ENCODE measurements around the gene NET1.
"Not testable (repeated sequence)": the region's sequence is repeated elsewhere in the genome, so short reads cannot be mapped to it uniquely, and the experiment has no call there.

Gene NET1

GRCh38 chr10:5475974-5476807 lies 63.8 kb downstream of the NET1 start:
- Histone ChIP-seq H3K4me1 (ENCODE audit: control insufficient read depth, insufficient read depth, low read length) (peaks cover 31% of the 10 kb centered on the region), H3K27ac (ENCODE audit: low read depth, low read length) (0 out of 2 replicates have a peak overlapping the region, but pooled peaks have one; percentile 14)
- not testable (repeated sequence) for H3K36me3 ChIP-seq (ENCODE audit: control insufficient read depth, insufficient read depth, low read length); H3K9ac ChIP-seq (ENCODE audit: low read length); H3K4me3 ChIP-seq (ENCODE audit: low read depth, low read length); H3K27me3 ChIP-seq (ENCODE audit: control insufficient read depth, insufficient read depth, low read length); H3K9me3 ChIP-seq (ENCODE audit: control insufficient read depth, insufficient read depth, low read depth, low read length)

DNA sequence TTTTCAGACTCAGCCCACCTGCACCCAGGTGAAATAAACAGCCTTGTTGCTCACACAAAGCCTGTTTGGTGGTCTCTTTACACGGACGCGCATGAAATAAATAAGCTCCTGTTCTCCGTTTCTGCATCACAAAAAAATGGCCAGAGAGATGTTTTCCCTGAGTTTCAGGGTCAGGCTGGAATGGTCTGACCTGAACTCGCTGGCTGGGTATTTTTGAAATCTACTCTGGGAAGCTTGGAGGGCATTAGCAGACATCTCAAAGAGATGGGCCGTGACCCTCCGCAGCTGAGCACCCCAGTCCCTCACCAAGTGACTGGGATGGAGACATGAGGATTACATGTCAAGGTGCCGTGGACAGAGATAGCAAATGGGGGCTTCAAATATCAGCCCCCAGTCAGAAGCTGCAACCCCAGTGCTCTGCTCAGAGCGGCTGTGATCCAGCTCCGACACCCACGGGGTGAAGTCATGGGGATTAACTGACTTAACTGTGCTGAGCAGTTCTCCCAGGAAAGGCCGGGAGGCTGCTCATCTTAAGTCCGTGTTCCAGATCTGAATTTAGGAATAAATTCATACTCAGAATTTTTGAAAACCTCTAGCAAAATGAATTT lies 64.7 kb downstream of the NET1 start:
- 0 out of 2 replicates have a peak overlapping the region, but pooled peaks have one; percentile 23 for H3K4me3 ChIP-seq (ENCODE audit: low read depth, low read length)
- H3K4me1 ChIP-seq (ENCODE audit: control insufficient read depth, insufficient read depth, low read length): peaks cover 31% of the 10 kb centered on the region
- H3K36me3 ChIP-seq (ENCODE audit: control insufficient read depth, insufficient read depth, low read length): no peaks in the 10 kb centered on the region
- no peaks in the 10 kb centered on the region for H3K27me3 ChIP-seq (ENCODE audit: control insufficient read depth, insufficient read depth, low read length)
- H3K9me3 ChIP-seq (ENCODE audit: control insufficient read depth, insufficient read depth, low read depth, low read length): peaks cover 3% of the 10 kb centered on the region; the same call in 1 of the 2 replicates
- peak overlapping the region; percentile 69 for H3K9ac ChIP-seq (ENCODE audit: low read length)
- H3K27ac ChIP-seq (ENCODE audit: low read depth, low read length): peak overlapping the region; percentile 90

GRCh38 chr10:5477948-5478693 lies 65.8 kb downstream of the NET1 start:
- no peaks in the 10 kb centered on the region for H3K36me3 ChIP-seq (ENCODE audit: control insufficient read depth, insufficient read depth, low read length)
- H3K9ac ChIP-seq (ENCODE audit: low read length): no peak overlapping the region
- H3K4me3 ChIP-seq (ENCODE audit: low read depth, low read length): no peak overlapping the region
- H3K4me1 ChIP-seq (ENCODE audit: control insufficient read depth, insufficient read depth, low read length): peaks cover 31% of the 10 kb centered on the region
- no peaks in the 10 kb centered on the region for H3K27me3 ChIP-seq (ENCODE audit: control insufficient read depth, insufficient read depth, low read length)
- no peaks in the 10 kb centered on the region for H3K9me3 ChIP-seq (ENCODE audit: control insufficient read depth, insufficient read depth, low read depth, low read length)
- H3K27ac ChIP-seq (ENCODE audit: low read depth, low read length): peak overlapping the region; percentile 28; the same call in 1 of the 2 replicates

DNA sequence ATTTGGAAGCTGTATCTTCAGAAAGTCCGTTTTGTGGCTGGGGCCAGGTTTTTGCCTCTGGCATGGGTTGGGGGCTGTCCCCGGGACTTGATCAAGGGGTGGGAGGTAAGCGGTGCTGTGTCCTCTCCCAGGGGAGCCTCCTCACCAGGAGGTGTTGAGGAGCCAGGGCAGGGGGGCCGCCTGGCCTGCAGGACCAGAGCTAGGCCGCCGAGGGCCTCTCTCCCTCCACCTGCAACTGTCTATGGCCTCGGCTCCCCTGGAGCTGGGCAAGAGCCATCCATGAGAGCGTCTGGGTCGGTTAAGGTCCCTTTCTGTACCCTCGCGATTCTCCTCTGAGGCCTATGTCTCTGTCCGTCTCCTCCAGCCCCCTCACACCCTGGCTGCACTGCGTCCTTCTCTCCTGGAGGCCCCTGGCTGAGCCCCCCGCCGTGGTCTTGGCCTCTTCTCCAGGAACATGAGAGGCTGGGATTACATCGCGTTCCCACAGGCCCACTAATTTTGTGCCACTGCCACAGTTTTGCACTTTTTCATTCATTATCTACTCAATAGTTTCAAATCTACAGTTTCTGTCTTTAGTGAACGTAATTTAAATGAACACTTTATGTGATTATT lies 66.4 kb downstream of the NET1 start:
- no peak overlapping the region for H3K9ac ChIP-seq (ENCODE audit: low read length)
- H3K4me3 ChIP-seq (ENCODE audit: low read depth, low read length): no peak overlapping the region
- H3K36me3 ChIP-seq (ENCODE audit: control insufficient read depth, insufficient read depth, low read length): no peaks in the 10 kb centered on the region
- peaks cover 31% of the 10 kb centered on the region for H3K4me1 ChIP-seq (ENCODE audit: control insufficient read depth, insufficient read depth, low read length)
- H3K27me3 ChIP-seq (ENCODE audit: control insufficient read depth, insufficient read depth, low read length): no peaks in the 10 kb centered on the region
- no peak overlapping the region for H3K27ac ChIP-seq (ENCODE audit: low read depth, low read length)
- no peaks in the 10 kb centered on the region for H3K9me3 ChIP-seq (ENCODE audit: control insufficient read depth, insufficient read depth, low read depth, low read length)

DNA sequence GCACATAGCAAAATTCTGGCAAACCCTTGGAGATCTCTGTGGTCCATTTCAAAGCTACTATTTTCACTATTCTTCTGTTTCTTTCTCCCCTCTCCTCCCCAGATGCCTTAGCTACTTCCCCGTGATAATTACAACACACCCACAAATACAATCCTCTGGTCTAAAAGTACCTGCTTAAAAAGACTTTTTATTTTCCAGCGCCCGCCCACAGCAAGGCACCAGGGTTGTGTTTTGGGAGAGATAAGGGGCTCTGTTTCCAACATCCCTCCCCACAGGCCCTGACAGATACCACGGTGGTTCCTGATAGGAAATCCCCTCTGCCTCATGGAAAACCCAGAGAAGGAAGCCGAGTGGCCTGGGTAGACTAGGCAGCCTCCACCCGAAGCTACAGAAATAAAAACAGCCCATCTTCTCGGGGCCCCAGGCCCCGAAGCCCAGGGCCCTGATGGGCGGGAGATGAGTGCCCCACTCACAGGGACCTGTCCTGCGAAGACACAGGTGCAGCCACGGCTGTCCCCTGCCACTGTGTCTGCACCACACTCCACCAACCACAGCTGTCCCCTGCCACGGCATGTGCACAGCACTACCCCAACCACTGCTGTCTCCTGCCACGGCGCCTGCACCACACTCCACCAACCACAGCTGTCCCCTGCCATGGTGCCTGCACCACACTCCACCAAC lies 67.3 kb downstream of the NET1 start:
- Histone ChIP-seq H3K9me3 (ENCODE audit: control insufficient read depth, insufficient read depth, low read depth, low read length) (no peaks in the 10 kb centered on the region), H3K4me1 (ENCODE audit: control insufficient read depth, insufficient read depth, low read length) (peaks cover 31% of the 10 kb centered on the region), H3K9ac (ENCODE audit: low read length) (no peak overlapping the region), H3K4me3 (ENCODE audit: low read depth, low read length) (no peak overlapping the region), H3K27me3 (ENCODE audit: control insufficient read depth, insufficient read depth, low read length) (no peaks in the 10 kb centered on the region), H3K27ac (ENCODE audit: low read depth, low read length) (no peak overlapping the region), H3K36me3 (ENCODE audit: control insufficient read depth, insufficient read depth, low read length) (no peaks in the 10 kb centered on the region)

GRCh38 chr10:5480162-5480941 lies 68.0 kb downstream of the NET1 start:
- no peak overlapping the region for H3K4me3 ChIP-seq (ENCODE audit: low read depth, low read length)
- H3K9me3 ChIP-seq (ENCODE audit: control insufficient read depth, insufficient read depth, low read depth, low read length): no peaks in the 10 kb centered on the region
- no peaks in the 10 kb centered on the region for H3K27me3 ChIP-seq (ENCODE audit: control insufficient read depth, insufficient read depth, low read length)
- H3K36me3 ChIP-seq (ENCODE audit: control insufficient read depth, insufficient read depth, low read length): no peaks in the 10 kb centered on the region
- peaks cover 31% of the 10 kb centered on the region for H3K4me1 ChIP-seq (ENCODE audit: control insufficient read depth, insufficient read depth, low read length)
- H3K27ac ChIP-seq (ENCODE audit: low read depth, low read length): no peak overlapping the region
- H3K9ac ChIP-seq (ENCODE audit: low read length): no peak overlapping the region

DNA sequence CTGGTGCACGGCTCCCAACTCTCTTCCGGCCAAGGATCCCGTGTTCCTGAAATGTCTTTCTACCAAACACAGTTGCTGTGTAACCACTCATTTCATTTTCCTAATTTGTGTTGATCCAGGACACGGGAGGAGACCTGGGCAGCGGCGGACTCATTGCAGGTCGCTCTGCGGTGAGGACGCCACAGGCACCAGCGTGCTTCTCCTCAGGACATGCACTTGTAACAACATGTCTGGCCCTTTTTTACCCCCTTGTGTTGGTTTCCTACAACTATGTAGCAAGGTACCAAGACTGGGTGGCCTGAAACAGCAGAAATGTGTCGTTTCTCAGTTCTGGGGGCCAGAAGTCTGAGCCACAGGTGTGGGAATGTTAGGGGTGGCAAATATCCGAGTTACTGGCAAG lies 68.8 kb downstream of the NET1 start:
- peaks cover 33% of the 10 kb centered on the region for H3K4me1 ChIP-seq (ENCODE audit: control insufficient read depth, insufficient read depth, low read length)
- no peak overlapping the region for H3K9ac ChIP-seq (ENCODE audit: low read length)
- no peaks in the 10 kb centered on the region for H3K36me3 ChIP-seq (ENCODE audit: control insufficient read depth, insufficient read depth, low read length)
- H3K4me3 ChIP-seq (ENCODE audit: low read depth, low read length): no peak overlapping the region
- no peaks in the 10 kb centered on the region for H3K27me3 ChIP-seq (ENCODE audit: control insufficient read depth, insufficient read depth, low read length)
- H3K9me3 ChIP-seq (ENCODE audit: control insufficient read depth, insufficient read depth, low read depth, low read length): no peaks in the 10 kb centered on the region
- no peak overlapping the region for H3K27ac ChIP-seq (ENCODE audit: low read depth, low read length)

DNA sequence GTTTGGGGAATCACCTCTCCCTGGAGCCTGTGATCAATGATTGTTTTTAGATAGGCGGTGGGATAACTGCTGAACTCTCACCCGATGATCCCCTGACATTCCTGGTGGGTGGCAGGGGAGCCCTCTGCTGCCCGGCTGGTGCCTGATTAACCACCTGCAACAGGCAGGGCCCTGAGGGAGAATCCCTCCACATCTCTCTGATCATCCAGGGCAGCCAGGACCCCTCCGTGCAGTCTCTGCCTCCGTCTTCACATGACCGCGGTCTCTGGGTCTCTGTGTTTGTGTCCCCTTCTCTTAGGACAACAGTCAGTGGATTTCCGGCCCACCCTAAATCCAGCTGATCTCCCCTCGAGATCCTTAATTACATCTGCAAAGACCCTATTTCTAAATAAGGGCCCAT lies 69.7 kb downstream of the NET1 start:
- Histone ChIP-seq H3K9ac (ENCODE audit: low read length) (no peak overlapping the region), H3K9me3 (ENCODE audit: control insufficient read depth, insufficient read depth, low read depth, low read length) (no peaks in the 10 kb centered on the region), H3K36me3 (ENCODE audit: control insufficient read depth, insufficient read depth, low read length) (no peaks in the 10 kb centered on the region), H3K4me3 (ENCODE audit: low read depth, low read length) (no peak overlapping the region), H3K4me1 (ENCODE audit: control insufficient read depth, insufficient read depth, low read length) (peaks cover 33% of the 10 kb centered on the region), H3K27ac (ENCODE audit: low read depth, low read length) (no peak overlapping the region), H3K27me3 (ENCODE audit: control insufficient read depth, insufficient read depth, low read length) (no peaks in the 10 kb centered on the region)

DNA sequence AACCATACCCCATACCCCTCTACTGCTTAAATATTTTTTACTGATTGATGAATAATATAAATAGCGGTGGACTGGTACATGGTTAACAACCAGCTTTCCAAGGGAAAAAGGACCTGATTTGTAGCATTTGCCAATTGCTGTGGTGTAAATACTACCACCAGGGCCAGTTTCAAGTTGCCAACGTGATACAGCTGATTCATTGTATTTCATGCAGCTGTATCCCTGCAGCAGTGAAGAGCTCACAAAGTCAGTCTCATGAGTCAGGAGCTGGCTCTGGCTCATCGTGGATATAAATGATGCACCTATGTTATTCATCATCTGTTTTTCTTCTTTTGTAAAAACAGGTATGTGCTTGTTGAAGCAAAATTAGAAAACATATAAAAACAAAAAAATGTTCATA lies 71.8 kb downstream of the NET1 start:
- H3K27ac ChIP-seq (ENCODE audit: low read depth, low read length): no peak overlapping the region
- H3K9ac ChIP-seq (ENCODE audit: low read length): no peak overlapping the region
- no peaks in the 10 kb centered on the region for H3K36me3 ChIP-seq (ENCODE audit: control insufficient read depth, insufficient read depth, low read length)
- H3K9me3 ChIP-seq (ENCODE audit: control insufficient read depth, insufficient read depth, low read depth, low read length): no peaks in the 10 kb centered on the region
- peaks cover 21% of the 10 kb centered on the region for H3K4me1 ChIP-seq (ENCODE audit: control insufficient read depth, insufficient read depth, low read length)
- H3K4me3 ChIP-seq (ENCODE audit: low read depth, low read length): no peak overlapping the region
- H3K27me3 ChIP-seq (ENCODE audit: control insufficient read depth, insufficient read depth, low read length): no peaks in the 10 kb centered on the region

DNA sequence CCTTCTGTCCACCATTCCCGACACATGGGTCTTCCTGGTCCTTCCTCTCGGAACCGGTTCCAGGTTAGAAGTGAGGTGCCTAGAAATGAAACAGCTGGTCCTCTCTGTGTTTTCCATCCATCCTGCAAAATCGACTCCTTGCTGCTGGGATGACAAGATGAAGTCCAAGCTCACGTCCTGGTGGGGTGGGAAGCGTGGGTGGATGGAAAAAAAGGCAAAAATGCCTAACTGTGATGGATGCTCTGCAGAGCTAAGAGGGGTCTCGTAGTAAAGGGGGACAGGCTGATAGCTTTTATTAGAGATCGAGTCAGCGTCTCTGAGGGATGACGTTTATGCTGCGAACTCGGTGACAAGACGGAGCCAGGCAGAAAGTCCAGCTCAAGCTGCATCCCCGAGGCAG lies 72.9 kb downstream of the NET1 start:
- Histone ChIP-seq H3K9me3 (ENCODE audit: control insufficient read depth, insufficient read depth, low read depth, low read length) (no peaks in the 10 kb centered on the region), H3K4me3 (ENCODE audit: low read depth, low read length) (no peak overlapping the region), H3K27ac (ENCODE audit: low read depth, low read length) (no peak overlapping the region), H3K27me3 (ENCODE audit: control insufficient read depth, insufficient read depth, low read length) (no peaks in the 10 kb centered on the region), H3K4me1 (ENCODE audit: control insufficient read depth, insufficient read depth, low read length) (peaks cover 21% of the 10 kb centered on the region), H3K36me3 (ENCODE audit: control insufficient read depth, insufficient read depth, low read length) (no peaks in the 10 kb centered on the region), H3K9ac (ENCODE audit: low read length) (no peak overlapping the region)

All from HUES6 (cell line).